Dermis microvascular lymphatic vessel endothelial cell (primary cell): ENCODE data around the gene ABI3BP. TPM values are rescaled to one million over a fixed set of nuclear protein-coding genes. Genes with fewer than 3 reads are reported as not detected.

Experiments used
- DNase-seq, 2 donors: peaks; one replicate each; pipeline versions ENCODE4 v3.0.0 to v3.0.0-alpha.2; 2010; ENCODE audit warnings: low read depth in 2 of 2
- total RNA-seq: library from RNA; depleted of rRNA; stranded (reverse); fragments of >200 nt; gene quantifications from 2 replicates; pipeline ENCODE4 v1.2.1, GENCODE V29; 2014

The ABI3BP gene
- total RNA-seq, 1 donor from 2014 or later, result 6.4 TPM

- no peak for DNase-seq
These were observed 148.9 kb downstream of the ABI3BP start for GRCh38 chr3:100844063-100844936.

GRCh38 chr3:100838157-100838556, 155.1 kb downstream of the ABI3BP start:
- no peak for DNase-seq

DNA sequence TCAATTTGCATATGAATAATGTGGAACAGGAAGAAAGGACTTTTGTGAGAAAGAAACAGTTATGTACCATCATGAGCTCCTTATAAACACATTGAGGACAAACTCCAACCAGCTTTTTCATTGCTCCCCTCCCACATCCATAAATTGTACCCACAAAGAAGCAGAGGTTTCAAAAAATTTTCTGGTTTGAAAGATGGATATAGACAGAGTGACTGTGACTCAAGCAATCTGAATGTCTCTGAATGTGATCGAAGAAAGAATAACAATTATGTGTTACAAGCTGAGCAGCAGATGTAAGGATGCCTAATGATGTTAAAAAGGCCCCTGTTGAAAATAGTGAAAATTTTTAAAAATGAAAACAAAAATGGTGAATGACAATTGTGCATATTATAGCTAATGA, 156.6 kb downstream of the ABI3BP start:
- DNase-seq, result no peak

GRCh38 chr3:100834332-100834731, 158.9 kb downstream of the ABI3BP start:
- DNase-seq, result no peak

DNA sequence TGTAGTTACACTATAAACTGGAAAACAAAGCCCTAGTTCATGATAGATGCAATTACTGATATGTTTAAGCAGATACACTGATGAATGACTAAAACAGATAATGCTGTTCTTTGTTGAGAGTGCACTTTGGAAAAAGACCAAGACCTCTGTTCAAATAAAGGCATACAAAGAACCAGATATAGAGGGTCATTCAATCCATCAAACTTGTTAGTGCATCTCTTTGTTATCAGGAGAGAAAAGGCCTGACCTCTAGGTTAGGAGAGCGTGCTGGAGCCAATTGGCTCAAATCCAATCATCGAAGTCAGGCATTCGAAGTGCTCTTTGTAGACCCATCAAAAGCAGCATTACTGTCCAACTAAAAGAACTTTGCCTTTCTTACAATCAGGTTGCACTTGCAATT, 159.7 kb downstream of the ABI3BP start:
- DNase-seq, result peak; percentile 49 to 51

DNA sequence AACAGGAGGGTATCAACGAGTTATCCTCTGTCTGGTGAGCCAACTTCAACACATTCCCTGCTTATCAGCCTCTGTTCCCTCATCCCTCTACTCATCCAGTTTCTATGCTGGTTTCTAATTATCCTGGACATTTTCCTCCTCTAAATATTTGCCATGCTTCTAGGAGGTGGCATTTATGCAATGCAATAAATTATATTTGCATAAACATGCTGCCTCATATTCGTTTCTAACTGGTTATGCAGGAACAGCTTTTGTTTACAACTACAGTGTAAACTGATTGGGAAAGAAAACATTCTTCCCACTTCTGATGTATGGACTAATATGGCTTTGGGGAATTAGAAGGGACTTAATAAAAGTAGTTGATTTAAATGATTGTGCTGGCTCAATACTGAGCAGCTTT, 161.6 kb downstream of the ABI3BP start:
- no peak for DNase-seq

- DNase-seq, result no peak
These were observed 162.3 kb downstream of the ABI3BP start for GRCh38 chr3:100830931-100831330.

DNA sequence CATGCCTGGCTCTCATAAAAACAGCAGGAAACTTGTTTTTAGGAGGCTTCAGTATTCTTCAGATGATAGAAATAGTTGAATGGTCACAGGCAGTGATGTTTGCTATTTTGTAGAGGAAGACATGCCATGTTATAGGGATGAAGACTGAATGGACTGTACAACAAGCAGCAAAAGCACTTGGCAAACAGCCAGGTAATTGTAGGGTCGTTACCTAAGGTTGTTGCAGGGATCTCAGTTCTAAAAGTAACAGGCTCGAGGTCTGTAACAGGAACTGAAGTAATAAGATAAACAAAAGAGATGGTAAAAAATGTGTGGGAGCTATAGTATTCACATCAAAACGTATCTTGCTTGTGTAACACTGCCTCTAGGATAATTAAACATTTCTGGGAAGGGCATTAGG, 167.6 kb downstream of the ABI3BP start:
- peak in 1 of 2 donors; percentile 82 for DNase-seq

- no peak for DNase-seq
These were observed 177.6 kb downstream of the ABI3BP start for GRCh38 chr3:100815583-100815982.

DNA sequence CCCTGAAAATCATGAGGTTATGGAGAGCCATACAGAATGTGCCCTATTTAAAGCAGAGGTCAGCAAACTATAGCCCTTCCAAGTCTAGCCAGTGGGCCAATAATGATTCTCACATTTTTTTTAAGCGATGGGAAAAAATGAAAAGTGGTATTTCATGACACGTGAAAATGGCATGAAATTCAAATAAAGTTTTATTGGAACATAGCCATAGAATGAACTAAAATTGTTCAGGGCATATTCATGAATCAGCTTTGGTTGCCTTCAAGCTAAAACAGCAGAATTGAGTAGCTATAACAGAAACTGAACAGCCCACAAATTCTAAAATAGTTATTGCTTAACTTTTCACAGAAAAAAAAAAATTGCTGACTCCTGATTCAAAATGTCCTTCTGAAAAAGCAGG, 179.4 kb downstream of the ABI3BP start:
- DNase-seq, result no peak

DNA sequence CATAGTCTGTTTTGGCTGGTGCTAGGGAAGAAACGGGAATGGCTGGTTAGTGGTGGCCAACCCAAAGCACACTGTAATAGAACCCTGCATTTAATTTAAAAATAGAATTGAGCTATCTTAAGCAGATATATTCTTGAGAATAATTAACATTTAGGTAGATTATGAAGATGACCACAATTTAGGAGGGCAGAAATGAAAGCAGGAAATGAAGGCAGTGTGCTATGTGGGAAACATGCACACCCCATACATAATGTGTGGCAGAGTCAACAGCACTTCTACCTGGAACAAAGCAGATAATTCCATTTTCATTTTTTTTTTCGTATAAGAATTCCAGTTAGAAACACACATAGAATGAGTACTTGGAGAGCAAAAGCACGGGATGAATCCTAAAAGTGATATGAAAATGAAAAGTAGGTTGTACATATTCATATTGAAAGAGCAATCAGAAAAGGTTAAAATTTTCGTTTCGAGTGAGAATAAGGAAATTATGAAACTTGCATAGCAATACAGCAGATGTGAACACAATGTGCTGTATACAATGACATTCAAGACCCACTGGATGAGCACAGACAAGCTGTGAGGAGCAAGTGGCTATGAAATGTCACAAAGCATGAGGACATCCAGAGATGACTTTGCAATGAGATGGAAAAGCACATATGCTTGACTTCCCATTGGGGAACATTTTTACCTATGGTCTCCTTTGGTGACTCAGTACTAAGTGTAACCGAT, 181.3 kb downstream of the ABI3BP start:
- DNase-seq, result no peak

DNA sequence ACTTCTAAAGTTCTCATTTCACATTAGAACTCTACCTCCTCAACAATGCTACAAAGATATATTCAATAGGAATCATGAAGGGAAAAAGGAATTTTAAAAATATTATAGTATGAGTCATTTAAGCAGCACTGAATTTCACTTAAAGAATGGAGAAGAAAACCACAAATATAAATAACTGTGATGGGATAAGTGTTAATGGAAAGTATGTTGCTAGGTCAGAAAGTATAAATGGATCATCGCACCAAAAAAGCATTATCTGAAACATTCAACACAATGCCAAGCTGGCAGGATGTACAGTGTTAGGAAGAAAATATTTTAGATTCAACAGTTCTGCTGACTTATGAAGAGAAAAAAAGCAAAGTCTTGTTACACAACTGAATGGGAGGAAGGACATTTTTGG, 182.6 kb downstream of the ABI3BP start:
- no peak for DNase-seq

GRCh38 chr3:100804631-100805030, 188.6 kb downstream of the ABI3BP start:
- no peak for DNase-seq

GRCh38 chr3:100803711-100804110, 189.5 kb downstream of the ABI3BP start:
- no peak for DNase-seq

- DNase-seq, result no peak
These were observed 191.1 kb downstream of the ABI3BP start for GRCh38 chr3:100802126-100802525.

DNA sequence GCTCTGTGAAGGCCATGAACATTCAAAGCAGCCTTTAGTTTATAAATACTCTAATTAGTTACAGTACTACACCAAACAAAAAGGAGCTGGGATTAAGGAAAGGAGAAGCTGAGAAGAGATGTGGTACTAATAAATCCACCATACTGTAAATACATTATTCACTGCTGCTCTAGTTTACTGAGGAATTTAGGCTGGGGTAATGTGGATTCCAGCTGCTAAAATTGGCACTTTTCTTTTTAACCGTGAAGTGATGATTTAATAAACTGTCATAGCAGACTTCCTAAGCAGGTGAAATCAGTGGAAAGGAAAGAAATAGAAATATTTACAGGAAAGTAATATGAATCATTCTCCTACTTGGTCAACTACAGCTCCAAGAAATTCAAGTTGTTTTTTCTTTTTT, 195.2 kb downstream of the ABI3BP start:
- DNase-seq, result peak in 1 of 2 donors; percentile 29

DNA sequence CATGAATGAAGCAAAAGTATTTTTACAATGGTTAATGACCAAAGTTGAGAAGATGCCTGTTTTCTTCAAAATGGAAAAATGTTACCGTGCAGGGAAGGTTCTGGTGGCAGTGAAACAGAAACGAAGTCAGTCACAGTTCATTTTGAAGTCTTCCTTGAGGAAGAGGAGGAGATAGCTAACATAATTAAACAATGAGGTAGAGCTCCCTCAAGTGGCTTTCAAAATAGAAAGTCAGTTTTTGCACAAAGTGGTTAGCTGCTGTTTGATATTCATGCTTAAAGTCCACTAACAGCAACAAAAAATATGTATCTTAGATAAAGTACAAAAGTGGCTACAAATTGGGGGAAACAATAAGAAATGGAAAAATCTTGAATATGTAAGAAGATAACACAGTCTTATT, 196.7 kb downstream of the ABI3BP start:
- peak; percentile 4 to 27 for DNase-seq

GRCh38 chr3:100789579-100789978, 203.6 kb downstream of the ABI3BP start:
- no peak for DNase-seq

DNA sequence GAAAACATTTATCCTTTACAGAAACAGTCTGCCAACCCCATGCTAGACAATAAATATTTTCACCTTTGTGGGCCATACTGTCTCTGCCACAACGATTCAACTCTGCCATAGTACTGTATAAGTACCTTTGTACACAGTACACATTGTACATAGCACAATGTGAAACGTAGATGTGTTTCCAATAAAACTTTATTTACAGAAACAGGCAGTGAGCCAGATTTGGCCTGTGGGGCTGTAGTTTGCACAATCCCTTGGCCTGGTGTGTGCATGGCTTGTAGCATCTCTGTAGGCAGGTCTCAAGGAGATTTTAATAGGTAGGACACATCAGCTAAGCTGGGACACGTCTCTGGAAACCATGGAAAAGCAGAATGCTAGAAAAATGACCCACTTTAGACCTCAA, 209.6 kb downstream of the ABI3BP start:
- DNase-seq, result no peak

- DNase-seq, result no peak
These were observed 210.3 kb downstream of the ABI3BP start for GRCh38 chr3:100782906-100783305.

DNA sequence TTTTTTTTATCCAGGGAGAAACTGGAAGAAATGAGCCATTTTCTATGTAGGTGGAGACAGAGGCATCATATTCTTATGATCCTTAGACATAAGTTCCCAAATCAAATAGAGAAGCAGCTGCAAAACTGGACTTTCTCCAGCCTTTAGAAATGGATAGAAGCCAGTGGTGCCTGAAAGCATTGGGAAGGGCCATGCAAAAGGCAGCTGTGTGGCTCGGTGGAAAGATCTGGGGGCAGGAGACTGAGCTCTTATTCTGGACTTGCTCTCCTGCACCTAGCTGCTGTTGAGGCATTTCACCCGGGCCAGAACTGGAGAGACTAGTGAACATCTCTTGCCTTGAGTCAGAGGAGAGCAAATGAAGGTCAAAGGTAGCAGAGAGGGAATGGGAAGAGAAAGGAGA, 210.9 kb downstream of the ABI3BP start:
- no peak for DNase-seq

DNA sequence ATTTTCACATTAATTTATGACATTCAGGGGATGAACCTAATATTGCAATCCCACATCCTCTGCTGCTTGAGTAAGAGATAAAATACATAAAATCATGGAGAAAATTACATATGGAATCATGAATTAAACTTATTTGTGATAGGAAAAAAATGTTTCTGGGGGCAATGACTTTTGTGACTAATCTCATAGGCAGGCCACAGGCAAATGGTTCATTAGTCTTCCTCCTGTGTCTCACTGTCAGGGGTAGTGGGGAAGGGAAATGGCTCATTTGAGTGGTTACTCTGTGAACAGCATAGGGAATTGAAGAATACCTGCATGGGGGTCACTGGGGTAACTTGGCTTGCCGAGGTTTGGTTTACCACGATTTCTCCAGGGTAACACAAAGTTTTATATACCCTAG, 211.9 kb downstream of the ABI3BP start:
- DNase-seq, result no peak

- peak in 1 of 2 donors; percentile 45 for DNase-seq
These were observed 213.1 kb downstream of the ABI3BP start for GRCh38 chr3:100780071-100780622.
